ENCODE results near the gene MEF2C. TPM values are rescaled to one million over a fixed set of nuclear protein-coding genes. Genes with fewer than 3 reads are reported as not detected.

MEF2C gene
- polyA plus RNA-seq, 1 donor (not counting 4 experiments of a cell fraction or from before 2014, with no cell fraction given) = 0.10 TPM

- no peaks in the 10 kb centered on the region for H3K27me3 ChIP-seq (ENCODE audit: control insufficient read depth, extremely low read depth, insufficient read depth, low read length)
- no peaks in the 10 kb centered on the region for H3K4me1 ChIP-seq (ENCODE audit: control insufficient read depth, extremely low read depth, insufficient read depth, low read length)
- no peak overlapping the region for H3K9ac ChIP-seq (ENCODE audit: control insufficient read depth, extremely low read depth, insufficient read depth, low read length)
- FAIRE-seq (no peak), DNase-seq (ENCODE audit: low read depth, low spot score) (no peak)
- H3K4me3 ChIP-seq (ENCODE audit: control insufficient read depth in 2 of 3, extremely low read depth in 1 of 3, insufficient read depth in 2 of 3, low read depth in 1 of 3, low read length in 3 of 3) = no peak overlapping the region
- dilution Hi-C loops (cut with MboI; ENCODE audit: extremely low pct_ligation_motif_present, low sequenced_read_pairs) = no loop called here
- H3K79me2 ChIP-seq (ENCODE audit: control insufficient read depth, insufficient read depth, low read length) = no peaks in the 10 kb centered on the region
- no peaks in the 10 kb centered on the region for H3K9me1 ChIP-seq (ENCODE audit: control insufficient read depth, extremely low read depth, insufficient read depth, low read length)
- no peak for TF ChIP-seq EZH2 (IDR thresholded peaks at IDR 0.05; ENCODE audit: low read length)
- TF ChIP-seq, protein P1, sequence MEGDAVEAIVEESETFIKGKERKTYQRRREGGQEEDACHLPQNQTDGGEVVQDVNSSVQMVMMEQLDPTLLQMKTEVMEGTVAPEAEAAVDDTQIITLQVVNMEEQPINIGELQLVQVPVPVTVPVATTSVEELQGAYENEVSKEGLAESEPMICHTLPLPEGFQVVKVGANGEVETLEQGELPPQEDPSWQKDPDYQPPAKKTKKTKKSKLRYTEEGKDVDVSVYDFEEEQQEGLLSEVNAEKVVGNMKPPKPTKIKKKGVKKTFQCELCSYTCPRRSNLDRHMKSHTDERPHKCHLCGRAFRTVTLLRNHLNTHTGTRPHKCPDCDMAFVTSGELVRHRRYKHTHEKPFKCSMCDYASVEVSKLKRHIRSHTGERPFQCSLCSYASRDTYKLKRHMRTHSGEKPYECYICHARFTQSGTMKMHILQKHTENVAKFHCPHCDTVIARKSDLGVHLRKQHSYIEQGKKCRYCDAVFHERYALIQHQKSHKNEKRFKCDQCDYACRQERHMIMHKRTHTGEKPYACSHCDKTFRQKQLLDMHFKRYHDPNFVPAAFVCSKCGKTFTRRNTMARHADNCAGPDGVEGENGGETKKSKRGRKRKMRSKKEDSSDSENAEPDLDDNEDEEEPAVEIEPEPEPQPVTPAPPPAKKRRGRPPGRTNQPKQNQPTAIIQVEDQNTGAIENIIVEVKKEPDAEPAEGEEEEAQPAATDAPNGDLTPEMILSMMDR (optimal IDR thresholded peaks at IDR 0.05 in 1 of 3, IDR thresholded peaks at IDR 0.05 in 1 of 3, conservative IDR thresholded peaks at IDR 0.05 in 1 of 3; ENCODE audit: extremely low read depth in 1 of 3, insufficient read depth in 2 of 3, low read length in 3 of 3) = no peak
- H3K4me2 ChIP-seq (ENCODE audit: control insufficient read depth, extremely low read depth, insufficient read depth, low read depth, low read length) = no peak overlapping the region
- H4K20me1 ChIP-seq (ENCODE audit: control insufficient read depth, extremely low read depth, insufficient read depth, low read length) = no peaks in the 10 kb centered on the region
- H3K9me3 ChIP-seq (ENCODE audit: control insufficient read depth, low read depth, low read length) = no peaks in the 10 kb centered on the region
- no peak overlapping the region for H3K27ac ChIP-seq (ENCODE audit: control insufficient read depth, insufficient read depth, low read length)
- H3K36me3 ChIP-seq (ENCODE audit: control insufficient read depth in 2 of 2, extremely low read depth in 1 of 2, insufficient read depth in 2 of 2, low read length in 2 of 2) = no peaks in the 10 kb centered on the region
- no peak overlapping the region for H2AFZ ChIP-seq (ENCODE audit: control insufficient read depth, low read length)
Observed at GRCh38 chr5:88772831-88773230, 110.2 kb downstream of the MEF2C start.

GRCh38 chr5:88772047-88772446 is 110.9 kb downstream of the MEF2C start:
- DNase-seq (ENCODE audit: low read depth, low spot score) (no peak), FAIRE-seq (no peak)
- no peaks in the 10 kb centered on the region for H3K27me3 ChIP-seq (ENCODE audit: control insufficient read depth, extremely low read depth, insufficient read depth, low read length)
- no peak overlapping the region for H3K9ac ChIP-seq (ENCODE audit: control insufficient read depth, extremely low read depth, insufficient read depth, low read length)
- TF ChIP-seq, protein P1 (optimal IDR thresholded peaks at IDR 0.05 in 1 of 3, IDR thresholded peaks at IDR 0.05 in 1 of 3, conservative IDR thresholded peaks at IDR 0.05 in 1 of 3; ENCODE audit: extremely low read depth in 1 of 3, insufficient read depth in 2 of 3, low read length in 3 of 3) = no peak
- no peak for TF ChIP-seq EZH2 (IDR thresholded peaks at IDR 0.05; ENCODE audit: low read length)
- dilution Hi-C loops (cut with MboI; ENCODE audit: extremely low pct_ligation_motif_present, low sequenced_read_pairs) = no loop called here
- no peak overlapping the region for H3K4me3 ChIP-seq (ENCODE audit: control insufficient read depth in 2 of 3, extremely low read depth in 1 of 3, insufficient read depth in 2 of 3, low read depth in 1 of 3, low read length in 3 of 3)
- H4K20me1 ChIP-seq (ENCODE audit: control insufficient read depth, extremely low read depth, insufficient read depth, low read length) = no peaks in the 10 kb centered on the region
- no peak overlapping the region for H3K27ac ChIP-seq (ENCODE audit: control insufficient read depth, insufficient read depth, low read length)
- H3K36me3 ChIP-seq (ENCODE audit: control insufficient read depth in 2 of 2, extremely low read depth in 1 of 2, insufficient read depth in 2 of 2, low read length in 2 of 2) = no peaks in the 10 kb centered on the region
- H3K4me2 ChIP-seq (ENCODE audit: control insufficient read depth, extremely low read depth, insufficient read depth, low read depth, low read length) = no peak overlapping the region
- H3K9me1 ChIP-seq (ENCODE audit: control insufficient read depth, extremely low read depth, insufficient read depth, low read length) = no peaks in the 10 kb centered on the region
- no peak overlapping the region for H2AFZ ChIP-seq (ENCODE audit: control insufficient read depth, low read length)
- H3K79me2 ChIP-seq (ENCODE audit: control insufficient read depth, insufficient read depth, low read length) = no peaks in the 10 kb centered on the region
- no peaks in the 10 kb centered on the region for H3K4me1 ChIP-seq (ENCODE audit: control insufficient read depth, extremely low read depth, insufficient read depth, low read length)
- no peaks in the 10 kb centered on the region for H3K9me3 ChIP-seq (ENCODE audit: control insufficient read depth, low read depth, low read length)

All from keratinocyte (primary cell).